GM19035 (cell line): Measurements from ENCODE around the gene CAPZB.

Source experiments
- ATAC-seq: cut with Tn5 transposase; IDR thresholded peaks from one replicate; pipeline ENCODE4 v1.9.1; 2021; ENCODE audit not compliant: unreplicated experiment

The CAPZB gene

DNA sequence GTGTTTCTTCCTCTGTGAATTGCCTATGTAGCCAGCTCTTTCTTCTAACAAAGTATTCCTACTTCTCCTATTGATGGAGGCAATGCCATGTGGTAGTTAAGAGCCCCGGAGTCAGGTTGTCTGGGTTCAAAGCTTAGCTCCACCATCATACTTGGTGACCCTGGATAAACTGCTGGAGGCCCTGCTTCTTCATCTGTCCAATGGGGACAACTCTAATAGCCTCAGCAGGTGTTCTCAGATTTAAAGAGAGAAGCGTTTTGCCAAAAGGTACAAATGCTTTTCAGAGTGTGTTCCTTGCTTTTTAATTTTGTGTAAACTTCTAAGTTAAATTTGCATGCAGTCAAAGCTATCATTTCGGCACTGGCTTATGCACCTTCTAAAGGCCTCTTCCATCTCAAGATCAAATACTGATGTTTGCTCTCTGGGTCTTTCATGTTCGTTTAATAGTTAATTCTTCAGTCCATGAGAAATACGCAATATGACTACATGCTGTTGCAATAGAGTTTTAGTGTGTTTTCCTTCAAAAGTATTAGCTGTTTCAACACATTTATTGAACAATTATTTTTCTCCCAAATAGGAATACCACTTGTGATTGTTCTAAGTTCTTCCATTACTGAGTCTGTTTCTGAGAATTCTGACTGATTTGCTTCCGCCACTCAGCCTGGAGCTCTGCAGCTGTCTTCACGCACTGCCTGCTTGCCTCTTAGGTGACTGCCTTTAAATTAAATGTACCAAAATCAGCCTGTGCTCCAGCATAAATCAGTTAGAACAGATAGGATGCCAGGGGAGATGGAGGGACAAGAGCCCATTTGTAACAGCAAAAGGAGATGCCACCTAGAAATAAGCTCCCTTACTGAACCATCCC lies 75.6 kb downstream of the CAPZB start:
- no peak for ATAC-seq

DNA sequence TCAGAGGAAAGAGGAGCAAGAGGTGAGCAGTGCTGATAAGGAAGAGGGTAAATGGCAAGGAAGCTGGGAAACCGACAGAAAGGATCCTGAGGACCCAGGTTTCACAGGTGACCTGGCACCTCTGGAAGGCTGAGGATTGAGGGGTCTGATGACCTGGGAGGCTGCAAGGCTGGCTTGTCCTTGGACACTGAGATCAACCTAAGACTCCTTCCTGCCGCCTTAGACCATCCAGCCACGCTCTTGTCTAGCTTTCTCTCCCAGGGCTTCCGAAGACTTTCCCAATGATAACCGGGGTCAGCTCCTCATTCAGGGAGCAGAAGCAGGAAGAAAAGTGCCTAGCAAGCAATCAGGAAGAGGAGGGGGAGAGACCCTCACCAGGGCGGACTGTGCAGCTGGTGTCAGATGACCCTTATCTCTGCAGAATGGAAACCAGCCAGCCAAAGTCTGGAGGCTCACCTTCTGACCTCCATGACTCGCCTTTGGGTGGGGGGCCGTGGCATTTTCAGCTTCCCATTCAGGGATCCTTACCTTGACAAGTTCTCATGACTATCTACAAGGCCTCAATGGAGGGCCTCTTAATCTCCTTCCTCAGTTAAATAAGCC lies 77.7 kb downstream of the CAPZB start:
- ATAC-seq: no peak

DNA sequence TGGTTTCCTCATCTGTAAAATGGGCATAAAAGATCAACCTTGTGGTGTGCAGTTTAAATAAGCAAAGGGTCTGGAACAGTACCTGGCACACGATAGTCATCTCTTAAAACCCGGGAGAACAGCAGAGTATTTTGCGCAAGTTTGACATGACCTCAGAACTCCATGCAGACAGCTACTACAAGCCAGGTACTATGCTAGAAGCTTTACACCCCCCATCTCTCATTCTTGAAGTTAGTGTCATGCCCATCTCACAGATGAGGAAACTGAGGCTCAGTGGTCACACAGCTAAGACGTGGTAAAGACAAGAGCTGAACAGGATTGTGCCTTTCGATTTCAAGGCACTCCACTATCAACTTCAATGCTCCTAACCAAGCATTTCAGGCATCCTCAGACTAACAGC lies 78.7 kb downstream of the CAPZB start:
- ATAC-seq: no peak

DNA sequence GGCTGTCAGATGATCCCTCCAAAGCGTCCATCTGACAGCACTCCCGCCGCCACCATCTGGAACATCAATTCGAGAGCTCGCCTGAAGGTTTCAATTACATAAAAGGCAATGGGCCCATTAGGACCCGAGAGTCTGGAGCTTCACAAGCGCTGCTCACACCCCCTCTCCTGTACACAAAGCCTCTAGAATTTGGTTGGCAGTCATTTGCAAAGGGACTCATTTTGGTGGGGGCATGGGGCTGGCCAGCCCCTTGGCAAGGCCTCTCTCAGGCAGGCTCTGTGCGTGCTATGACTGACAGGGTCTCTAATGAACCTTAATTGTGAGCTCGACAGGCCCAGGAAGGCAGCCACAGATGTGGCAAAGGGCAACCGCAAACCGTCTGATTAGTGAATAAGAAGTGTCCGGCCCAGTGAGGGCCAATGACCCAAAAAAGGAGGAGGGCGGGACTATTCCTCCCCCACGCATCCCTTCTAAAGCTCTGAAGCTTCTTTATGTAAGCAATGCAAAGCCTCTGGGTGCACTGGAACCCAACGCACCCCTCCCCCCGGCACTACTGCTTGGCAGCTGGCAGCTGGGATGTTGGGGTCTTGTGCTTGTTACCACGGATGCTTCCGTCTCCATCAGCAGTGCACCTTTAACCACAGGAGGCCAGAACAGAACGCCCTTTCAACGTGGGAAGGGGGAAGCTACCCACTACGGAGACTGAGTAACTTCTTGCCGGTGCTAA lies 79.4 kb downstream of the CAPZB start:
- ATAC-seq: no peak

DNA sequence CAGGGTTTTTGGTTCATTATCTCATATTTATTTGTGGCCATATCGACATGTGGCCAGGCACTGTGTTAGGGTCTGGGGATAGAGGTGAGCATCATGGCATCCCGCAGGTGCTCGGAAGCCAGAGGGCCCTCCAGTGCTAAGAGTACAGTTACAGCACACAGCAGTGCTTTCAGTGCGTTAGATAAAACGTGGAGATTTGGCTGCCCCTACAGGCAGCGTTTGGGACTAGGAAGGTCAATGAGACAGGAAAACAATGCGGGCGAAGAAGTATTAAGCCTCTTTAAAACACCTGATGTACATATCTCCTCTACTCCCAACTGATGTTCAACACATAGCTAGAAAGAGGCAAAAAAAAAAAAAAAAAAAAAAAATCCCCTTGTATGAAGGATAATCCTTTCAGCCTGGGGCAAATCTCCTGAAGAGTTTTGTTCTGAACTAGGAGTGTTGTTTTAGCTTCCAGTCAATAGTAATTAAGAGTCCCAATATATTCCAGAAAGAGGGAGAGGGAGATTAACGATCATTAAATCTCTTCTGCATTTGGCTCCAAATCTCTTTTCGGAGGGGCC lies 80.1 kb downstream of the CAPZB start:
- no peak for ATAC-seq

DNA sequence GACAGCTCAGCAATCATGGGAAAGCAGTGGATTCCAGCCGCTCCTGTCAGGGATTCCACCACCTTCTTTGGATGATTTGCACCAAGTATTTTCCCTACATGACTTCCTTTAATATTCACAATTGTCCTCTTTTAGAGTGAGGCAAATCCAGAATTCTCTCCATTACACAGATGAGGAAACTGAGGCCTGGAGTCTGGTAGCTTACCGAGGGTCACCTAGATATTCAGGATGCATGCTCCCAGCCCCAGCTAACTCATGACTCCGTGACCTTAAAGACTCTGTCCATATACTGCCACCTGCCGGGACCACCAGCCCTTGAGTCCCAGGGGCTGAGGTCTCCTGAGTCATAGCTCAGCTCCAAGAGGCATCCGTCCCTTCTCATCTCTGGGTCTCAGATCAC lies 80.6 kb downstream of the CAPZB start:
- no peak for ATAC-seq

DNA sequence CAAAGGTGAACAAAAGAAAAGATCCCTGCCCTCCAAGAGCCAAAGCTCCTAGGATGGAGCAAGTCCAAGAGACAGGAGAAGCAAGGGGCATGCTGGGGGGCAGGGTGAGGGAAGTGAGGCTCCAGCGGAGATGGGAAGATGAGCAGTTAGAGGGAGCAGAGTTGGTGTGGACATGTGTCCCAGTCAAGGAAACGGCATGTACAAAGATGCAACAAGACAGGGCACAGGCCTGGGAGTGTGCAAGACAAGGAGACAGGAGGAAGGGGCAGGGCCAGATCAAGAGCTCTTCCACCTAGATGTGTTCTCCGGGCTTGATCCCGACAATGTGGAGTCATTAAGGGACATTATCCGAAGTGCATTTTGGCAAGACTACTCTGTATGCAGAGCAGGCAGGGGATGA lies 82.1 kb downstream of the CAPZB start:
- no peak for ATAC-seq

DNA sequence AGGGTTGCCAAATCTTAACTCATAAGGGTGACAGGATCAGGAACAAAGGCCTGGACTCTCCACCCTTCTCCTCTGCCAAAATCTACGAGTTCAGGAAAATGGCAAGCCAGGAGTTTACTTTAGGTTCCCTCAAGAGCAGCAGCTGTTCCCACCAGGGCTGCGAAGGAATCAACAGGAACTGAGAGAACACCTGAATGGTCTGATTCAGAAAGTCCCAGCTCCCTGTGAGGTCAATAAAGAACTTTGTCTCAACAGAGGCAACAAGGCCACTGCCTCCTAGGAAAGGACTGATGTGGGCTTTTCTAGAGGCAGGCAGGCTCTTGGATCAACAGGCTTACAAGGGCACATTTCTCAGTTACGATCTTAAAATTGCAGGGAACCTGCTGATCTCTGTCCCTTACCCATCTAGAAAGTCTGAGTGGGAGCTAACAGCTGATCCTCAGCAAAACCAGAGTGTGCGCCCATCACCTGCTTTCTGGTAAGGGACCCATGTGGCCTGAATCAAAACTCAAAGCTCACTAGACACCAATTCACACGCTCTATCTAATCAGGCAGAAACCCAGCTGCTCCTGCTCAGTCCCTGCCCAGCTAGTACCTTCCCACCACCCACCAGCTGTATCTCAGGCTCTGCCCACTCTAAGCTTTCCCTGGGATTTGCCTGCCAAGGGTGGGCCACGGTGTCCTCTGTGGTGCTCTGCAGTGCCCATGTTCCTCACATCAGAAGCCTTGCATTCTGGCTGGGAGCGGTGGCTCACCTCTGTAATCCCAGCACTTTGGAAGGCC lies 83.1 kb downstream of the CAPZB start:
- ATAC-seq: no peak

DNA sequence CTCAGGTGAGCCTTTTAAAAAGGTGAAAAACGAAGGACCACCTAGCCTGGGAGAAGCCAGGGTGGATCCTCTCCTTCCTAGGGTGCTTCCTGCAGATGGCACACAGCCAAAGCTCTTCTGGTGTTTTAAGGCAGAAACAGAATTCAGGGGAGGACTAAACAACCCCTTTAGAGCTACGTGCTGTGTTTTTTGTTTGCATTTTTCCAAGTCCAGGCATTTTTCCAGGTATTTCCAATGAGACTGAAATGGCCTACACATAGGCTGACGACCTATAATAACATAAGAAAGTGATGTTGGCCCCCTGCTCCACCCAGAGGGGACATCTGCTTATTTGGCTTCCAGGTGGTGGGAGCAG lies 83.8 kb downstream of the CAPZB start:
- ATAC-seq: no peak

DNA sequence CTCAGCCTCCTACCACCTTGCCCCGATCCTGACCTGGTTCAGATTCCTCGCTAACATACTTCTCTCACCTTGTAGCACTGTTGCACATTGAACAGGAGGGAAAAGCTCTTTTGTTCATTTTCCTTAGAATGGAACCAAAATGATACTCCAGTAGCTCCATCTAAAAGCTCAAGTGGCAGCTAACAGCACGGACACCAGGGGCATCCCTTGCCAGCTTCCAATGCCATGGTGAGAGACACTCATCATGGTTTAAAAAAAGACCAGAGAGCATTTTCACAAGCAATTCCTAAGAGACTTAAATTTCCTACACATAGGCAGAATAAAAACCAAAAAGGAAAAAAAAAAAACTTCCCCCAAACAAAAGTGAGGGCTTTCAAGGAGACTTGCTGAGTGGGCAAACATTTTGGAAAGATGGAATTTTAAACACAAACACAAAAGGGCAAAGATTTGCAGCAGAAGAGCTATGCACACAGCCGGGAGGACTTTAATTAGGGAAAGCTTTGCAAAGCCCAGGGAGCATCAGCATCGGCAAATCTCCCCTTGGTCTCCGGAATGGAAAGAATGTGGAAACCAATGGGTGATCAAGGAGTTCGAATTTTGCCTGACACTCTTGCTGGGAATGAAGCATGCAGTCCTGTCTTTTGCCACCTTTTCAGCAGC lies 84.3 kb downstream of the CAPZB start:
- no peak for ATAC-seq

DNA sequence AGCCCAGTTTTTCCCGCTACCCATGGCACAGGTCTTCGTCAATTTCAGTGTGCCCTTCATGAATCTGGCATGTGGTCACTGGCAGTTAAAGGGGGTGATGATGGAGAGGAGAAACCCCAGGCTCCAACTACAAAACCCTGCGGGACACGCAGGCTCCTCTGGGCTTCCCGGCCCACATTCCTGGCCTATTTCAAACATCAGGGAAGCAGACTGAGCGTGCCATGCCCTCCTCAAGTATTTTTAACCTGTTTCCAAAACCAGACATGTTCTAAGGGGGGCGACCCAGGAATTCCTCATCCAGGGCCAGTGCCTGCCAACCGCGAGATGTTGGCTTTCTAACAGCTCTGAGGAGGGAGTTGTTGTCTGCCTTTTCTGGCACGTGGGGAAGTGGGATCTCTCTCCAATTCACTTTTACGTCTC lies 85.1 kb downstream of the CAPZB start:
- no peak for ATAC-seq

DNA sequence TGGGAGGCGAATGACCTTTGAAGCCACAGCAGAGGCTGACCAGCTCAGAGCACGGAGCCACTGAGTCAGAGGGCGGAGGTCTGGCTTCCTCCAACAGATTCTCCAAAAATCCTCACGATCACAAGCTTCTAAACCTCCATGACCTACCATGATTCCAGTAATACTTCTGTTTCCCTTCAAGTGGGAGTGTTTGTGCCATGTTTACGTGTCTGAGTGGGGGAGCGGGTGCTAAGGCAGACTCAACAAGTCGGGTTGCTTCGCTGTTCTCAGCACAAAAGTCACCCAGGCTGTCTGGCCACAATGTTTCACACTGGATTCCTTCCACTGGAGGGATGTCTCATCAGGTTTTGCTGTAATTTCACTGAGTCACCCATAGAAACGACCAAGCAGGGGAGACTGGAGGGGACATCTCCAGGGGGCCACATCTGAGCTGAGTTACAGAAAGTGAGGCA lies 87.0 kb downstream of the CAPZB start:
- no peak for ATAC-seq

DNA sequence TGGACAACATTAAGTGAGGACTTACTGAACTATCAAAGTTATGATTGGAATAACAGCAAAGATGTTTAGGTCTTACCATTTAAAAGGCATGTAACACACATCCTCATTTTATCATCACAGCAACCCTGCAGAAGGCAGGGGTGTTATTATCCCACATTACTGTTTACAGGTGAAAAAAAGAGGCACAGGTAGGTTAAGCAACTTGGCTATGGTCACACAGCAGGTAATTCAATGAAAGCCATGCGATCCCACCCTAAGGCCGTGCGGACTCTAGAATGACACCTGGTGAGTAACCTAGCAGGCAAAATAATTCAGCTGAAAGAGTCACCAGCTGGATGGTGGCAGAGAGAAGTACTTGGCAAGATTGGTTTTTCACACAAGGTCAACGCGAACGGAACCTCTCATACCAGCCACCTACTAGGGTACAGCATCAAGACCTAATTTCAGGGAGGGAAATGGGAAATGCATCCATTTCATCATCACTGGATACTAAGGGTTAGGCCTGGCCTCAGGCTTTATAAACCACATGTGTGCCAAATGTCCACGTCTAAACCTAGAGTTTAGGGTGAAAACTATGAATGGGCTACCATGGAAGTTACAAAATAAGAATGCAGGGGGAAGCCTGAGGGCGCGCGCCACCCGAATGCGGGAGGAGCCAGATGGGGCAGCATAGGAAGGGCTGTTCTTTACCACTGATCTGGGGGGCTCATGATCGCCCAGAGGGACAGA lies 88.0 kb downstream of the CAPZB start:
- ATAC-seq: no peak

DNA sequence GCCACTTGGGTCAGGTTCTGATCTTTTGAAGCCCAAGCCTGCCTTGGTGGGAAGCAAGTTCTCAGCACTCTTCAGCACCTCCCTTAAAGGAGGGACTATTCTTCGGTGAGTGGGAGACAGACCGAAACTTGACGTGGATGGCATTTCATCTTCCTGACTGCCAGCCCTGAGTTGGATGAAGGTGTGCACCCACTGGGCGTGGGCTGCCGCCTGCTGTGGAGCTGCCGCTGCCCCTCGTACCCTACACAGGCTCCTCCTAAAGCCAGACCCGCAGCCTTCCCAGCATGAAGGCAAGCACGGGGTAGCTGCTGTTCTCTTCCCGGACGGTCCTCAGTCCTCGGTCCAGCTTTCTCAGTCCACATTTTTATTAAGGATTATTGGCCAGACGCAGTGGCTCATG lies 89.1 kb downstream of the CAPZB start:
- no peak for ATAC-seq

DNA sequence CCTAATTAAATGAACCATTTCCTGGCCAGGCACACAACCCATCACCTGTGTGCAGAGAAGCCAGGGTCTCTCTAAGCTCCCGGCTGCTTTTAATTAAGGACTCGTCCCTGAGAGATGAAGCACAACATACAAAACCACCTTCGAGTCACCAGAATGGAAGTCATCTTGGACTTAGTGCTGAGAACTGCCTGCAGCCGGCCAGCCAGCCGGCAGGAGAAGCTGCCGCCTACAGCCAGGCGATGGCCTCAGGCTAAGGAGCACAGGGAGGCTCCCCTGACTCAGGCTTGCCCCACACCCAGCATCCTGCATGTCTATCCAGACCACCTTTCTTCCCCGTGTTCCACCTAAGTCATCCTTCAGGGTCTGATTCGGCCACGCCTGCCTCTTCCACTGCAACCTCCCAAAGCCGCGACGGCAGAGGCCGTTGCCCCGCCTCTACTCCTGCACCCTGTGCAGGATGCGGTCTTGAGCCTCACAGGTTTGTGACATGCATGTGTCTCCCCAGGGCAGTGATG lies 89.6 kb downstream of the CAPZB start:
- no peak for ATAC-seq

DNA sequence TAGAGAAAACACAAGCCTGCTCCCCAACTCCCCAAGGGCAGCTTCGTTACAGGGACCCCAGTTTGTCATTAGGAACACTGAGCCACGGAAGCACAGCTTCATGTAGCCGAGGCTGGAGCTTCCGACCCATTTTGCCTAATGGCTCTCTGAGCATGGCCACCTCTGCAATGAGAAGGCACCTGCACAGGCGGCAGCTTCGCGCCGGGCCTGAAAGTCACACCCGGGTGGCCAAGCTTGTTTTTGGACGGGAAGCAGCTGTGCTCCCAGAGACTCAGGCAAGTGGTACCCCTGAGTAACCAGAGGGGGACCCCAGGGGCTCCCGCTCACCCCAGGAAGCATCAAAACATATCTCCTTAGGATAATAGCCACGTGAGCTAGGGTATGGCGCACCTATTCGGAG lies 92.3 kb downstream of the CAPZB start:
- ATAC-seq: no peak

DNA sequence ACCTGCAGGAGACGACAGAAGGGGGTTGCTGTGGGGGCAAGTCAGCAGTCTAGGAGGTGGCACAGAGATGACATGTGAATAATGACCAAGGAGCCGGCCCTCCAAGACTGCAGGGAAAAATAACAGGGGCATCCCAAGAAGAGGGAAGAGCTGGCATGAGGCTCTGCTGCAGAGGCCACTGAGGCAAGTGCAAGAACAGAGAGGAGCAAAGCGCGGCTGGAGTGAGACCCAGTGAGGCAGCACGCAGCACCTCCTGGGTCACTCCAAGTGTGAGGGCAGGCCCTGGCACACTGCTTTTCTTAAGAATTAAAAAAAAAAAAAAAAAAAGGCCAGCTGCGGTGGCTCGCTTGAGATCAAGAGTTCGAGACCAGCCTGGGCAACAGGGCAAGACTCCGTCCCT lies 93.1 kb downstream of the CAPZB start:
- no peak for ATAC-seq

DNA sequence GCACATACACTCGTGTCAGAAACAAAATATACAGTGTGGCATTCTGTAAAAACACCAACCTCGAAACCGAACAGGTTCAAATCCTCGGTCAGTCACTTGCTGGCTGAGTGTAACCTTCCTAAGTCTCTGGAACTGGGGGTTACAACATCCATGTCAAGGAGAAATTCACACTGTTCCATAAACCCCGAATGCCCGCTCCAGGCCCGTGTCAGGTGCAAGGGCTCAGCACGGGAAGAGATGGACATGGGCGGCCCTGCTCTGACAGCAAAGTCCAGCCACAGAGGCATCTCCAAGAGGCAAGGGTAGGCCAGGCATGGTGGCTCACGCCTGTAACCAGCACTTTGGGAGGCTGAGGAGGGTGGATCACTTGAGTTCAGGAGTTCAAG lies 93.8 kb downstream of the CAPZB start:
- ATAC-seq: no peak

DNA sequence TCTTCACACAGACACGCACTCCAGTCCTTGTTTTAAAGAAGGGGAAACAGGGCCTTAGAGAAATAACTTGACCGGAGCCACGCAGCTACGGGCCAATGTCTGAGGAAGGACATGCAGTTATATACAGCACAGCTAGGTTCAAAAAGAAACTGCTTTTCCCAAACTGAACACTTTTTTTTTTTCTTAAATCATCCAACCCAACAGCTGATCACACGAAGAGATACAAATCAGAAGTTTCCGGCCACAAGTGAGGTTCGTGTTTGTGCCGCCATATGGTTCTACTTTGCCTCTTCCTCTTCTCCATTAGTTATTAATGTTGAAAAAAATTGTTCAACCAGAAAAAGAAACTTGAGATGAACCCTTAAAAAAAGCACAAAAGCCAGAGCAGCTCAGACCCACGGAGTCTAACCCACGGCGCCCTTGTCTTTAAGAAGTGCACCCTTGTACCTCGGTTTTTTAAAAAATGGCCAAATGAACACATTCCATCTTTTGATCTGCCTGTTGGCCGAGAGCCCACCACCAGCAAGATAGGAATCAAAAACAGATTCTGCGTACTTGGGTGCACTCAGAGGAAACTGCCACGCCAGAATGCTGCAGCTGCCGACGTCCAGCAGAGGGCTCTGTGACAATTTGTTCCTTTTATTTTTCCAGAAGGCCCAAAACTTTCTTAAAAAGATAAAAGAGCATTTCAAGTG lies 94.3 kb downstream of the CAPZB start:
- no peak for ATAC-seq
